Measurements from ENCODE around the gene FARP2. TPM values are rescaled to one million over a fixed set of nuclear protein-coding genes. Genes with fewer than 3 reads are reported as not detected.

Gene FARP2
- total and polyA plus RNA-seq, 2 of the 4 experiments (the other 2 are of a cell fraction), result 17.1 to 30.8 TPM

- Histone ChIP-seq H3K4me3 (ENCODE audit: insufficient read depth, low read depth, low read length) (no peak overlapping the region), H3K4me1 (ENCODE audit: control insufficient read depth, insufficient read depth, low read length) (peaks cover 6% of the 10 kb centered on the region; the same call in 1 of the 2 replicates), H2BK15ac (ENCODE audit: low read depth, low read length) (no peak overlapping the region), H3K4me2 (ENCODE audit: low read depth, low read length) (no peak overlapping the region), H3K9me1 (ENCODE audit: insufficient read depth, low read length) (peaks cover 12% of the 10 kb centered on the region; the same call in 1 of the 2 replicates), H3K9me3 (ENCODE audit: control insufficient read depth, insufficient read depth, low read length) (no peaks in the 10 kb centered on the region), H3K23ac (ENCODE audit: low read depth, low read length) (no peak overlapping the region), H3K27ac (ENCODE audit: insufficient read depth, low read length) (no peak overlapping the region), H3K27me3 (ENCODE audit: control insufficient read depth, insufficient read depth, low read length) (no peaks in the 10 kb centered on the region), H2AK9ac (replicated peaks; ENCODE audit: low read depth, low read length, poor library complexity) (no peak overlapping the region), H2AK5ac (ENCODE audit: low read depth, low read length) (no peak overlapping the region), H2BK5ac (ENCODE audit: low read depth, low read length, poor library complexity, severe bottlenecking) (no peak overlapping the region), H2BK20ac (ENCODE audit: low read depth, low read length) (no peak overlapping the region), H3K56ac (ENCODE audit: extremely low read depth, insufficient read depth, low read length) (no peak overlapping the region), H3K4ac (ENCODE audit: low read depth, low read length) (no peak overlapping the region), H2BK120ac (ENCODE audit: low read depth, low read length) (no peak overlapping the region), H3K9ac (ENCODE audit: low read depth, low read length) (no peak overlapping the region), H4K20me1 (ENCODE audit: insufficient read depth, low read length) (peaks cover 6% of the 10 kb centered on the region; the same call in 1 of the 2 replicates), H4K91ac (ENCODE audit: insufficient read depth, low read depth, low read length) (no peak overlapping the region), H3K36me3 (ENCODE audit: control insufficient read depth, insufficient read depth, low read length) (peaks cover 4% of the 10 kb centered on the region; the same call in 1 of the 2 replicates), H4K5ac (ENCODE audit: low read depth, low read length) (no peak overlapping the region), H4K8ac (ENCODE audit: low read depth in 2 of 2, low read length in 2 of 2) (no peak overlapping the region), H3K18ac (ENCODE audit: low read depth, low read length) (no peak overlapping the region), H3K14ac (replicated peaks; ENCODE audit: low read depth, low read length) (no peak overlapping the region), H2AFZ (replicated peaks; ENCODE audit: low read length, poor library complexity) (no peak overlapping the region), H3K79me1 (ENCODE audit: low read depth in 1 of 2, low read length in 2 of 2) (peaks cover 32 to 52% of the 10 kb centered on the region in 2 experiments)
- ATAC-seq (ENCODE audit: low read depth) (no peak), DNase-seq (no peak)
- ChIA-PET CTCF (no interaction called here), POLR2A (ENCODE audit: unreplicated experiment) (no interaction called here)
- TF ChIP-seq MAZ (IDR thresholded peaks at IDR 0.05; ENCODE audit: borderline replicate concordance, low read depth, low read length), result no peak
- TF ChIP-seq RAD21 (IDR thresholded peaks at IDR 0.05; ENCODE audit: low read length), result no peak
- intact Hi-C loops (cut with micrococcal nuclease) (no loop called here), in situ Hi-C loops (cut with MboI; ENCODE audit: low sequenced_read_pairs) (no loop called here), dilution Hi-C loops (cut with HindIII; ENCODE audit: low sequenced_read_pairs, unreplicated experiment) (no loop called here)
- no TSS peak for BruUV-seq (replicated peaks)
- 100% methylated on average over 2 of the region's 6 CpGs; no CpG with 5 or more reads in 1 of the 2 experiments for WGBS, 2 experiments (ENCODE audit: extremely low coverage in 2 of 2, insufficient read length in 1 of 2)
Observed at GRCh38 chr2:241386519-241386918, 30.4 kb downstream of the FARP2 start.

Measured in IMR-90 (cell line).